SK-N-SH (cell line): ENCODE measurements around the gene ADGRD2. TPM values are rescaled to one million over a fixed set of nuclear protein-coding genes. Genes with fewer than 3 reads are reported as not detected.

ENCODE experiments used
- CTCF ChIA-PET: fragments of 300-600, 350-600 bp; formaldehyde crosslinking; extraction: SDS; loops from one replicate; lab custom pipeline; 2021; lab: Yijun Ruan, JAX
- POLR2A ChIA-PET: fragments of 350-600 bp; sonication (Branson Sonifier 250); formaldehyde crosslinking; extraction: SDS; loops from one replicate; lab custom pipeline; 2020; ENCODE audit warnings: antibody characterized with exemption, inconsistent platforms; lab: Yijun Ruan, JAX
- DNase-seq: peaks from one replicate; pipeline ENCODE4 v3.0.0; 2012
- H2AFZ ChIP-seq: fragments of 200-600 bp; sonication (generic); 2 replicates; pipeline ENCODE4 v1.8.1; 2016; ENCODE audit warnings: antibody characterized with exemption, mild to moderate bottlenecking, low read depth
- H3F3A ChIP-seq: fragments of 200-600 bp; sonication (generic); replicated peaks from 2 replicates; pipeline ENCODE3; 2016; ENCODE audit warnings: antibody characterized with exemption, mild to moderate bottlenecking; ENCODE audit not compliant: insufficient read depth
- H3K27ac ChIP-seq, 2 experiments: fragments of 200-500 bp in 1 of 2; fragments of 200-600 bp in 1 of 2; sonication (Bioruptor generic) in 1 of 2; sonication (generic), shearing (Covaris generic) in 1 of 2; 2 replicates each; pipeline versions ENCODE4 v1.5.1 to v1.6.1; 2014 to 2016; ENCODE audit warnings: low read depth in 2 of 2, inconsistent platforms in 1 of 2, low read length in 1 of 2, mild to moderate bottlenecking in 1 of 2, mixed read lengths in 1 of 2
- H3K27me3 ChIP-seq: fragments of 200-600 bp; sonication (generic), shearing (Covaris generic); 2 replicates; pipeline ENCODE4 v1.6.1; 2016; ENCODE audit warnings: mixed run types; ENCODE audit not compliant: insufficient read depth
- H3K36me3 ChIP-seq, 2 experiments: fragments of 200-500 bp in 1 of 2; fragments of 200-600 bp in 1 of 2; sonication (Bioruptor generic) in 1 of 2; sonication (generic) in 1 of 2; replicated peaks in 1 of 2; 2 replicates each; pipeline versions ENCODE3 to v1.5.1; 2014 to 2016; ENCODE audit warnings: low read length in 1 of 2, mild to moderate bottlenecking in 1 of 2; ENCODE audit not compliant: insufficient read depth in 2 of 2, control insufficient read depth in 1 of 2
- H3K4me1 ChIP-seq, 2 experiments: fragments of 200-500 bp in 1 of 2; fragments of 200-600 bp in 1 of 2; sonication (Bioruptor generic) in 1 of 2; sonication (generic), shearing (Covaris generic) in 1 of 2; 2 replicates each; pipeline versions ENCODE4 v1.5.1 to v1.6.1; 2014 to 2016; ENCODE audit warnings: low read depth in 1 of 2, low read length in 1 of 2, mixed run types in 1 of 2; ENCODE audit not compliant: insufficient read depth in 2 of 2, control insufficient read depth in 1 of 2
- H3K4me2 ChIP-seq: fragments of 200-600 bp; sonication (generic), shearing (Covaris generic); 2 replicates; pipeline ENCODE4 v1.6.1; 2017; ENCODE audit warnings: mixed run types
- H3K4me3 ChIP-seq, 2 experiments: fragments of 200-500 bp in 1 of 2; fragments of 200-600 bp in 1 of 2; sonication (Bioruptor generic) in 1 of 2; sonication (generic), shearing (Covaris generic) in 1 of 2; 2 replicates each; pipeline versions ENCODE4 v1.5.1 to v1.8.1; 2014 to 2016; ENCODE audit warnings: low read depth in 2 of 2, inconsistent platforms in 1 of 2, low read length in 1 of 2, mild to moderate bottlenecking in 1 of 2, mixed read lengths in 1 of 2, moderate library complexity in 1 of 2
- H3K79me2 ChIP-seq: fragments of 200-600 bp; sonication (generic); 2 replicates; pipeline ENCODE4 v1.8.1; 2017; ENCODE audit warnings: mild to moderate bottlenecking; ENCODE audit not compliant: insufficient read depth
- H3K9ac ChIP-seq: fragments of 200-600 bp; sonication (generic); 2 replicates; pipeline ENCODE4 v1.6.1; 2017; ENCODE audit warnings: mixed run types
- H3K9me2 ChIP-seq: fragments of 200-600 bp; sonication (generic); 2 replicates; pipeline ENCODE4 v1.6.1; 2017; ENCODE audit warnings: mixed run types
- H3K9me3 ChIP-seq: fragments of 200-600 bp; sonication (generic); 2 replicates; pipeline ENCODE4 v1.6.1; 2017; ENCODE audit warnings: mixed run types, mild to moderate bottlenecking, moderate library complexity
- H4K20me1 ChIP-seq: fragments of 200-600 bp; sonication (generic); 2 replicates; pipeline ENCODE4 v1.6.1; 2017; ENCODE audit warnings: mild to moderate bottlenecking, mixed run types; ENCODE audit not compliant: insufficient read depth
- GATA2 ChIP-seq: sonication (generic); formaldehyde crosslinking; IDR thresholded peaks from 2 replicates; pipeline ENCODE4 v1.5.0; 2020; ENCODE audit warnings: mild to moderate bottlenecking, missing genetic modification reagents
- MEF2A ChIP-seq: IDR thresholded peaks from 2 replicates; pipeline ENCODE4 v1.4.0; 2012; ENCODE audit warnings: low read depth, borderline replicate concordance
- MXI1 ChIP-seq: IDR thresholded peaks from 2 replicates; pipeline ENCODE4 v1.6.1; 2012; ENCODE audit warnings: mild to moderate bottlenecking, low read depth, low read length, improper control_type of control experiment
- NFIC ChIP-seq: IDR thresholded peaks from 2 replicates; pipeline ENCODE4 v1.4.0; 2012; ENCODE audit warnings: borderline replicate concordance
- PBX3 ChIP-seq: IDR thresholded peaks from 2 replicates; pipeline ENCODE4; 2012
- POLR2AphosphoS5 ChIP-seq: IDR thresholded peaks from 2 replicates; pipeline ENCODE4 v1.6.1; 2012; ENCODE audit warnings: low read depth, low read length
- RAD21 ChIP-seq: IDR thresholded peaks from 2 replicates; pipeline ENCODE4 v1.6.1; 2012; ENCODE audit warnings: mild to moderate bottlenecking, low read length
- SIN3A ChIP-seq: IDR thresholded peaks from 2 replicates; pipeline ENCODE4 v1.6.1; 2012; ENCODE audit warnings: low read depth, mild to moderate bottlenecking, low read length, moderate library complexity, borderline replicate concordance
- SMC3 ChIP-seq: IDR thresholded peaks from 2 replicates; pipeline ENCODE4 v1.6.1; 2012; ENCODE audit warnings: low read depth, low read length, improper control_type of control experiment
- TCF12 ChIP-seq: IDR thresholded peaks from 2 replicates; pipeline ENCODE4 v1.4.0; 2012
- TEAD4 ChIP-seq: IDR thresholded peaks from 2 replicates; pipeline ENCODE4 v1.4.0; 2012; ENCODE audit warnings: mild to moderate bottlenecking, borderline replicate concordance; ENCODE audit not compliant: insufficient read depth
- WGBS: methylation state at CpG from one replicate; pipeline ENCODE4 v1.1.6; 2017; ENCODE audit warnings: low lambda C conversion rate; 5-methylcytosine and 5-hydroxymethylcytosine counted together
- polyA plus RNA-seq, 3 experiments: library from polyadenylated mRNA; depleted of rRNA; stranded (reverse); fragments of >200 nt; gene quantifications; 2 replicates each; pipeline ENCODE4 v1.2.3, GENCODE V29; 2012

The ADGRD2 gene
- polyA plus RNA-seq, 1 of the 3 experiments (the other 2 are of a cell fraction): 0.05 TPM

GRCh38 chr9:124475158-124475867 is 25.1 kb downstream of the ADGRD2 start:
- CTCF ChIA-PET: interaction anchor here (0.8 to 3.0 kb wide), 4 partner anchors 11 to 82 kb away, joined by 3 to 10 read pairs (median 4); no protein-coding TSS in a partner anchor
- Histone ChIP-seq H3K4me2 (no peak overlapping the region), H3K79me2 (no peaks in the 10 kb centered on the region), H3K27me3 (no peaks in the 10 kb centered on the region; the same call in 1 of the 2 replicates), H2AFZ (no peak overlapping the region), H3K9me3 (no peaks in the 10 kb centered on the region), H3K36me3 (no peaks in the 10 kb centered on the region), H3K4me1 (peaks cover 0 to 10% of the 10 kb centered on the region in 2 experiments; a peak in 1 of 4 replicates), H4K20me1 (no peaks in the 10 kb centered on the region), H3K4me3 (no peak overlapping the region), H3F3A (no peaks in the 10 kb centered on the region), H3K9me2 (no peaks in the 10 kb centered on the region), H3K27ac (no peak overlapping the region), H3K9ac (no peak overlapping the region)
- POLR2A ChIA-PET: no interaction called here
- 92% methylated on average over 9 of the region's 21 CpGs for WGBS
- DNase-seq: peak; percentile 65
- peak; percentile 54 for TF ChIP-seq RAD21
- peak; percentile 13; the same call in 1 of the 2 replicates for TF ChIP-seq SMC3
- no peak for TF ChIP-seq TEAD4
- TF ChIP-seq MEF2A: no peak

- no peak for DNase-seq
- H3K9ac ChIP-seq: no peak overlapping the region
- no peaks in the 10 kb centered on the region for H4K20me1 ChIP-seq
- H3K9me2 ChIP-seq: no peaks in the 10 kb centered on the region
- ChIA-PET CTCF (interaction anchor here (0.8 to 3.0 kb wide), 4 partner anchors 10 to 83 kb away, joined by 3 to 10 read pairs (median 4); no protein-coding TSS in a partner anchor), POLR2A (no interaction called here)
- peaks cover 0 to 10% of the 10 kb centered on the region in 2 experiments; a peak in 1 of 4 replicates for H3K4me1 ChIP-seq
- 79% methylated on average over 6 of the region's 14 CpGs for WGBS
- no peaks in the 10 kb centered on the region for H3K9me3 ChIP-seq
- no peak overlapping the region for H3K27ac ChIP-seq
- H3K4me2 ChIP-seq: no peak overlapping the region
- no peaks in the 10 kb centered on the region for H3K79me2 ChIP-seq
- H3K36me3 ChIP-seq: no peaks in the 10 kb centered on the region
- H3K4me3 ChIP-seq: no peak overlapping the region
- no peak overlapping the region for H2AFZ ChIP-seq
- no peak for TF ChIP-seq MXI1
- TF ChIP-seq TCF12: no peak
- no peak for TF ChIP-seq POLR2AphosphoS5
- TF ChIP-seq SIN3A: no peak
- no peak for TF ChIP-seq PBX3
- no peak for TF ChIP-seq TEAD4
- TF ChIP-seq NFIC: no peak
- no peak for TF ChIP-seq GATA2 (CRISPR knock-in tag)
- TF ChIP-seq, all 33 proteins: peak for 0
- no peaks in the 10 kb centered on the region for H3F3A ChIP-seq
- H3K27me3 ChIP-seq: no peaks in the 10 kb centered on the region; the same call in 1 of the 2 replicates
Measured at GRCh38 chr9:124475868-124476690, 25.8 kb downstream of the ADGRD2 start.
